BLaER1 treated with 17β-estradiol and CSF1 and Interleukin-3, amounts not matched to agents 10 nM and 100 nM (cell line): ENCODE results near the gene UGT1A5.

Experiments used
- H3K27ac ChIP-seq, 11 experiments: shearing (Covaris generic); formaldehyde crosslinking; 2 replicates each; pipeline ENCODE4 v1.8.1; 2022
- H3K27me3 ChIP-seq, 11 experiments: shearing (Covaris generic); formaldehyde crosslinking; 2 replicates each; pipeline ENCODE4 v1.8.1; 2022
- H3K36me3 ChIP-seq, 11 experiments: shearing (Covaris generic); formaldehyde crosslinking; 2 replicates each; pipeline ENCODE4 v1.8.1; 2022
- H3K4me1 ChIP-seq, 10 experiments: shearing (Covaris generic); formaldehyde crosslinking; 2 replicates each; pipeline ENCODE4 v1.8.1; 2022
- H3K4me2 ChIP-seq, 11 experiments: shearing (Covaris generic); formaldehyde crosslinking; 2 replicates each; pipeline ENCODE4 v1.8.1; 2022
- H3K4me3 ChIP-seq, 10 experiments: shearing (Covaris generic); formaldehyde crosslinking; 2 replicates each; pipeline ENCODE4 v1.8.1; 2022
- H3K9ac ChIP-seq, 11 experiments: shearing (Covaris generic); formaldehyde crosslinking; 2 replicates each; pipeline ENCODE4 v1.8.1; 2022
- H3K9me3 ChIP-seq, 11 experiments: shearing (Covaris generic); formaldehyde crosslinking; replicated peaks in 1 of 11; 2 replicates each; pipeline ENCODE4 v1.8.1; 2022
- H4K20me1 ChIP-seq, 11 experiments: shearing (Covaris generic); formaldehyde crosslinking; 2 replicates each; pipeline ENCODE4 v1.8.1; 2022
- Cebpa-rat ChIP-seq, 11 experiments: shearing (Covaris generic); IDR thresholded peaks; 2 replicates each; pipeline ENCODE4 v1.8.1; 2022

UGT1A5 gene

GRCh38 chr2:233712611-233713261, at the start of gene UGT1A5:
UGT1A5 (plus strand) TSS chr2:233712907; CDS start chr2:233712992, 85 bp downstream.
- H3K36me3 ChIP-seq = no peaks in the 10 kb centered on the region
- no peaks in the 10 kb centered on the region for H4K20me1 ChIP-seq
- no peaks in the 10 kb centered on the region for H3K9me3 ChIP-seq
- H3K27me3 ChIP-seq = no peaks in the 10 kb centered on the region
- H3K27ac ChIP-seq = no peak within 1 kb of the TSS
- no peaks in the 10 kb centered on the region for H3K4me1 ChIP-seq
- H3K4me2 ChIP-seq = no peak within 1 kb of the TSS
- no peak within 1 kb of the TSS for H3K4me3 ChIP-seq
- H3K9ac ChIP-seq = no peak within 1 kb of the TSS
- no peak for TF ChIP-seq Cebpa-rat (IDR thresholded peaks at IDR 0.05)

GRCh38 chr2:233663911-233664310, 48.8 kb upstream of the UGT1A5 start:
- H3K9ac ChIP-seq = no peak overlapping the region
- no peak overlapping the region for H3K4me2 ChIP-seq
- H3K9me3 ChIP-seq = peaks cover 0 to 15% (median 10%) of the 10 kb centered on the region in 11 experiments; a peak in 13 of 22 replicates
- H3K27ac ChIP-seq = no peak overlapping the region
- H3K36me3 ChIP-seq = no peaks in the 10 kb centered on the region
- TF ChIP-seq Cebpa-rat (IDR thresholded peaks at IDR 0.05) = no peak
- no peaks in the 10 kb centered on the region for H4K20me1 ChIP-seq
- H3K27me3 ChIP-seq = no peaks in the 10 kb centered on the region
- H3K4me1 ChIP-seq = no peaks in the 10 kb centered on the region
- H3K4me3 ChIP-seq = no peak overlapping the region

DNA sequence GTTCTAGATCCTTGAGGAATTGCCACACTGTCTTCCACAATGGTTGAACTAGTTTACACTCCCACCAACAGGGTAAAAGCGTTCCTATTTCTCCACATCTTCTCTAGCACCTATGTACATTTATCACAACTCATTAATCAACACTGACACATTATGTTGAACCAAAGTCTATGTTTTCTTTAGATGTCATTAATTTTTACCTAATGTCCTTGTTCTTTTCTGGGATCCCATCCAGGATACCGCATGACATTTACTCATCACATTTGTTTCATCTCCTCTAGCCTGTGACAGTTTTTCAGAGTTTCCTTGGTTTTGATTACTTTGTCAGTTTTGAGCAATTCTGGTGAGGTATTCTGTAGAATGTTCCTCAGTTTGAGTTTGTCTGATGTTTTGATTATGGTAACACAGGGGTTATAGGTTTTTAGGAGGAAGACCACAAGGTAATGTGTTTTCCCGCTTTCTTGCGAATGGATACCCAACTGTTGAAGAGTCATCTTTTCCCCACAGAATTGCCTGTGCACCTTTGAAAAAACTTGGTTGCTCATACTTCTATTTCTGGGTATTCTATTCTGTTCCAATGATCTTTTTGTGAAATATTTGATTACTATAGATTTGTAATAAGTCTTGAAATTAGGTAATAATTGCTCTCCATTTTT, 44.0 kb upstream of the UGT1A5 start:
- Histone ChIP-seq H3K4me3 (no peak overlapping the region), H4K20me1 (no peaks in the 10 kb centered on the region), H3K36me3 (no peaks in the 10 kb centered on the region), H3K9ac (no peak overlapping the region), H3K4me2 (no peak overlapping the region), H3K27ac (no peak overlapping the region), H3K27me3 (no peaks in the 10 kb centered on the region), H3K9me3 (peaks cover 0 to 14% (median 6%) of the 10 kb centered on the region in 11 experiments; a peak in 11 of 22 replicates), H3K4me1 (no peaks in the 10 kb centered on the region)
- no peak for TF ChIP-seq Cebpa-rat (IDR thresholded peaks at IDR 0.05)

GRCh38 chr2:233671290-233672161, 41.2 kb upstream of the UGT1A5 start, which contains the start of gene UGT1A9:
UGT1A9 (plus strand) TSS chr2:233671898; CDS start chr2:233671935, 37 bp downstream.
- H3K9me3 ChIP-seq = no peaks in the 10 kb centered on the region
- no peaks in the 10 kb centered on the region for H3K4me1 ChIP-seq
- no peak within 1 kb of the TSS for H3K4me3 ChIP-seq
- no peaks in the 10 kb centered on the region for H3K36me3 ChIP-seq
- H3K4me2 ChIP-seq = no peak within 1 kb of the TSS
- TF ChIP-seq Cebpa-rat (IDR thresholded peaks at IDR 0.05) = no peak
- no peaks in the 10 kb centered on the region for H3K27me3 ChIP-seq
- no peak within 1 kb of the TSS for H3K27ac ChIP-seq
- no peaks in the 10 kb centered on the region for H4K20me1 ChIP-seq
- H3K9ac ChIP-seq = no peak within 1 kb of the TSS

DNA sequence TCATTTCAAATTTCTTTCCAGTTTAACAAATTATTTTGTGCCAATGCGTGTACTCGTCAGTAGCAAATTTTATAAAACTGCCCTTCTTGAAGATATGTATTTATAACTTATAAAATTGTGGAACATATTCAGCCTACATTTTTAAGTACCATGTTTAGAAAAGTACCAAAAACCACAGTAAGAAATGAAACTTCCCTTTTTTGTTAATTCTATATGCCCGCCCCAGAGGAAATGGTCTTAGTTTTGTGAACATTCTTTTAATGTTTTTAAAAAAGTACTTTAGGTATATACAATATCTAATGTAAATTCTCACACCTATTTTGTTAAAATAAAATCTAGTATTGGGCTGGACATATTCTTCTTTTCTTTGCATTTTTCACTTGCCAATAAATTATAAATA, 39.8 kb upstream of the UGT1A5 start:
- Histone ChIP-seq H4K20me1 (no peaks in the 10 kb centered on the region), H3K9ac (no peak overlapping the region), H3K36me3 (no peaks in the 10 kb centered on the region), H3K4me3 (no peak overlapping the region), H3K4me2 (no peak overlapping the region), H3K9me3 (no peaks in the 10 kb centered on the region), H3K27me3 (no peaks in the 10 kb centered on the region), H3K4me1 (no peaks in the 10 kb centered on the region), H3K27ac (no peak overlapping the region)
- no peak for TF ChIP-seq Cebpa-rat (IDR thresholded peaks at IDR 0.05)

DNA sequence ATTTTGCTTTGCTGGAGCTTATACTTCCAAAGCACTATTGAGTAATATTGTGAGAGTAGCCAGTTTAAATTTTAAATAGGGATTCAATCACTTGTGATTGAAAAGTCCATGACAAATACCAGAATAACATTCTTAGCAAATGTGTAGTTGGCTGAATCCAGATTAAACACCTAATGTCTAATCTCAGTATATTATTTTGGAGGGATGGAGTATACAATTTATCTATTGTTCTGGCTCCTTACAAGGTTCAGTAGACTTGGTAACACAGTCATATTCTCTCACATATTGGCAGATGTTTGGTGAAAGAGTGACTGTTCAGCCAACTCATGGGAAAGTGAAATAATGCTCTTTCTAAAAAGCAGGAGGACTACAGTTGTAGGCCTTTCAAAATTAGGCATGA, 38.8 kb upstream of the UGT1A5 start:
- Histone ChIP-seq H3K4me3 (no peak overlapping the region), H3K9ac (no peak overlapping the region), H3K36me3 (no peaks in the 10 kb centered on the region), H3K4me2 (no peak overlapping the region), H3K9me3 (no peaks in the 10 kb centered on the region), H3K27me3 (no peaks in the 10 kb centered on the region), H4K20me1 (no peaks in the 10 kb centered on the region), H3K4me1 (no peaks in the 10 kb centered on the region), H3K27ac (no peak overlapping the region)
- TF ChIP-seq Cebpa-rat (IDR thresholded peaks at IDR 0.05) = no peak

GRCh38 chr2:233674314-233674713, 38.4 kb upstream of the UGT1A5 start:
- H3K27me3 ChIP-seq = no peaks in the 10 kb centered on the region
- H3K36me3 ChIP-seq = no peaks in the 10 kb centered on the region
- H3K9ac ChIP-seq = no peak overlapping the region
- no peak overlapping the region for H3K4me2 ChIP-seq
- no peak overlapping the region for H3K27ac ChIP-seq
- no peaks in the 10 kb centered on the region for H3K4me1 ChIP-seq
- no peak overlapping the region for H3K4me3 ChIP-seq
- no peaks in the 10 kb centered on the region for H4K20me1 ChIP-seq
- no peaks in the 10 kb centered on the region for H3K9me3 ChIP-seq
- TF ChIP-seq Cebpa-rat (IDR thresholded peaks at IDR 0.05) = no peak

DNA sequence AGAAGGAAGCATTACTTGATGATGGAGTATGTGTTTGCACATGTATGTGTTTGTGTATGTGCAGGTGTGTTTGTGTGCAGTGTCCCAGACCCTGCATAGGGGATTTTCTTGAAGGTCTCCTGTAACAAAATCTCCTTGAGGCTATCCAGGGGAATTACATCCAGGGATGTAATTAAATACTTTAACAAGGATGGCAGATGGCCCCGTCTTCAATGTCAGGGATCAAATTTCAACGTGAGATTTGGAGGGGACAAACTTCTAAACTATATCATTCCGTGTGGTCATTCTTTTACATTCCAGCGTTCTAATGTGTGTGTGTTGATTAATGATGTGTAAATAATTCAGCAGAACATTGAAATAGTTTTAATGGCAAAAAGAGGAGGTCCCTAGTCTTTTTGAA, 37.7 kb upstream of the UGT1A5 start:
- Histone ChIP-seq H3K4me2 (no peak overlapping the region), H4K20me1 (no peaks in the 10 kb centered on the region), H3K36me3 (no peaks in the 10 kb centered on the region), H3K27ac (no peak overlapping the region), H3K9ac (no peak overlapping the region), H3K27me3 (no peaks in the 10 kb centered on the region), H3K4me1 (no peaks in the 10 kb centered on the region), H3K4me3 (no peak overlapping the region), H3K9me3 (no peaks in the 10 kb centered on the region)
- no peak for TF ChIP-seq Cebpa-rat (IDR thresholded peaks at IDR 0.05)

DNA sequence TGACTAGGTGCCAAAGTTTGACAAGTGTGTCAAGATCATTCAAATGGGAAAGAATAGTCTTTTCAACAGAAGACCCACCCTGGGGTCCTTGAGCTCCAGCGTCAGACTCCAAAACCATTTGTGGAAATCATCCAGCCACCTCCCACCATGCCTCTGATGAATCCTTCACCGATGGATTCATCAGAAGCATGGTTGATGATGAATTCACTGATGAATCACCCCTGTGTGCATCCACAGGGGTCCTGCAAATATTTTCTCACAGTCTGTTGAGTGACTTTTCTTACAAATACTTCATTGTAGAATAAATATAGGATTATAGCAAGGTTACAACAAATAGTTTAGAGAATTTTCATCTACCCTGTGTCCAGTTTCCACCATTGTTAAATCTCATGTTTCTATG, 36.7 kb upstream of the UGT1A5 start:
- Histone ChIP-seq H3K36me3 (no peaks in the 10 kb centered on the region), H3K27ac (no peak overlapping the region), H3K9ac (no peak overlapping the region), H3K27me3 (no peaks in the 10 kb centered on the region), H3K9me3 (no peaks in the 10 kb centered on the region), H3K4me2 (no peak overlapping the region), H3K4me1 (no peaks in the 10 kb centered on the region), H3K4me3 (no peak overlapping the region), H4K20me1 (no peaks in the 10 kb centered on the region)
- no peak for TF ChIP-seq Cebpa-rat (IDR thresholded peaks at IDR 0.05)
